GM21423 (cell line): ENCODE results near the gene CDK11B.
A peak's percentile ranks its signal among the peaks of the same experiment; 100 is the strongest.
"Not testable (repeated sequence)": the region's sequence is repeated elsewhere in the genome, so short reads cannot be mapped to it uniquely, and the experiment has no call there.

Experiments
- ATAC-seq: cut with Tn5 transposase; IDR thresholded peaks from one replicate; pipeline ENCODE4 v1.9.1; 2021; ENCODE audit warnings: mild to moderate bottlenecking, moderate library complexity; ENCODE audit not compliant: unreplicated experiment

The CDK11B gene

GRCh38 chr1:1658583-1659549 is at the start of gene CDK11B:
Gene CDK11B, minus strand, starts transcription at chr1:1659004. Its CDS starts 1,519 bp downstream, at chr1:1657485.
- peak; percentile 78 for ATAC-seq

GRCh38 chr1:1707897-1708296 is 49.1 kb upstream of the CDK11B start:
- not testable (repeated sequence) for ATAC-seq

DNA sequence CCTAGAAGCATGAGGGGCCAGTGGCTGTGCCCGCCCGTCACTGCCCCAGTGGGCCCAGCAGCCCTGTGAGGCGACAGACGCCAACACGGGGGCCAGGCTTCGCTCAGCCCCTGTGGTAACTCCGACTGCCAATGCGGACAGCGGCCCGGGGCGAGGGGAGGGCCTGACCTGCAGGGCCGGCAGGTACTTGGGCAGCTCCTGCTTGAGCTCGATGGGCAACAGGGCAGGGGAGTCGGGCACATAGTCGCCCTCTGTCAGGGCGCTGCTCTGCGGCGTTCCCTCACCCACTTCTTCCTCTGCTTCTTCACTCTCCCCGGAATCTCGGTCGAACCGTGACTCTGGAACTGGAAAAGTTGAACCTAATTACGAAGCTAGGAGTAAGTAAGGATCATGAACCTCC is 48.4 kb upstream of the CDK11B start:
- ATAC-seq = not testable (repeated sequence)

DNA sequence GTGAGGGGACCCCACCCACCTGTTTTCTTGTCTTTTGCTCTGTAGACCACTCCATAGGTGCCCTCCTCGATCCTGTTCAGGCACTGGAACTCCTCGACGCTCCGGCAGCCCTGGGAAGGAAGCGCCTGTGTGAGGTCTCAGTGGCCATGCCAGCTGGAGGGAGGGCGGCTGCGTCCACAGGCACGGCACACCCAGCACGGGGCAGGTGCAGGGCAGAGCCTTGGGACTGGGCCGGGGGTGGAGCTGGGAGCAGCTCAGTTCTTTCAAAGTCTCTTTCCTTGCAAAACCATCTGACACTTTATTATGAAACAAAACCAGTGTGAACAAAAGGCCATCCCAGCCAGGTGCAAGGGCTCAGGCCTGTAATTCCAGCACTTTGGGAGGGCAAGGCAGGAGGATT is 46.8 kb upstream of the CDK11B start:
- ATAC-seq = not testable (repeated sequence)

DNA sequence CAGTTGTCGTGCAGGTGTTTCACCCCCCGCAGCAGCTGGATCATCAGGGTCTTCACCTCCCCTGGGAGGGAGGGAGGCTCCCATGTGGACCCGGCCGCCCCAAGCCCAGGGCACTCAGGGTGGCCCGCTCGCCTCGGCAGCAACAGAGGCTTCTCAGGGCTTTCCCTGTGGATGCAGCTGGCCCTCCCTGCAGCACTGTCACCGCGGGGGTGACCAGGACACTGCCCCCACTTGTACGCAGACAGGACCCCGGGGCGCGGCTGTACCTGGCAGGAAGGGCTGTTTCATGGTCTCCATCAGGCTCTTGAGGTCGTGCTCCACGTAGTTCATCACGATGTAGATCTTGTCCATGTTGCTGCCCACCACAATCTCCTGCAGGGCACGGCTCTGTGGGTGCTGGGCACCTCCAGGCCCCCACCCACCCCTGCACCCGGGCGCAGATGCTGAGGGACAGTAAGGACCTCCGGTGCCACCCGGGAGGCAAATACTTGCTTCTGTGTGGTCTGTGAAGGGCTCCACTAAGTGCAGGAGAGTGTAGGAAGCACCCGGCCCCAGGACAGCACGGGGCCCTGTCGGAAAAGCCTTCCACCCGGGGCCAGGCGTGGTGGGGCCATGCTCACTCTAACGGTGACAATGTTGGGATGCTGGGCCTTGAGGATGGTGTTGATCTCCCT is 45.6 kb upstream of the CDK11B start:
- ATAC-seq = not testable (repeated sequence)

DNA sequence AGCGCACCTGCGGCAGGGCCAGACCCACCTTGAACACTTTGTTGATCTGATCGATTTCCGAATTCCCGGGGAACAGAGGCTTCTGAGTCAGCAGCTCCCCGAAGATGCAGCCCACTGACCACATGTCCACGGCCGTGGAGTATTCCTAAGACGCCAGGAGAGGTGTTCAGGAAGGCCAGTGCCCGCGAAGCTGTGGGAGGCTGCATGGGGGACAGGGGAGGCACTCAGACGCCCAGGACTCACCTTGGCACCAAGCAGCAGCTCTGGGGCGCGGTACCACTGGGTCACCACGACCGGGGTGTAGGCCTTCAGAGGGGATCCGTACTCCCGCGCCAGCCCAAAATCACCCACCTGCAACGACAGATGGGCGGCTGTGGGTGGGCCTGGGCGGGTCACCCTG is 45.0 kb upstream of the CDK11B start:
- ATAC-seq = no peak

- not testable (repeated sequence) for ATAC-seq
These were observed 43.7 kb upstream of the CDK11B start for GRCh38 chr1:1702506-1702905.

- ATAC-seq = not testable (repeated sequence)
These were observed 41.8 kb upstream of the CDK11B start for GRCh38 chr1:1700557-1700956.

GRCh38 chr1:1700067-1700466 is 41.3 kb upstream of the CDK11B start:
- ATAC-seq = not testable (repeated sequence)

DNA sequence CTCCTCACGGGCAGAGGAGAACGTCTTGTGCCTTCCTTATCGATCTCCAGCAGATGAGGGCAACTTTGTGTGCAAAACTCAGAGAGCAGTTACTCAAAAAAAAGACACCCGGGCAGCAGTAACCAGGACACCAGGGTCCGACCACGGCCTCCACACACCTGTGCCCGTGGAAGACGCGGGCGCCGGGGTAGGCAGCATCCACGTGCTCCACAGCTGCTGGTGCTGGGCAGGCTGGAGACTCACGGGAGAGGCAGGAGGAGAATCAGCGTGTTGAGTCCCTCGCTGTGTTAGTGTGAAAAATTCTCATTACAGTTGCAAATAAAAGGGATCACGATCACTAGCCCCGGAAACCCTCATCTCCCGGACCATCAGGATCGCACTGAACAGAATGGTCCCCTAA is 40.3 kb upstream of the CDK11B start:
- not testable (repeated sequence) for ATAC-seq

- ATAC-seq = not testable (repeated sequence)
These were observed 38.8 kb upstream of the CDK11B start for GRCh38 chr1:1697358-1698183.

DNA sequence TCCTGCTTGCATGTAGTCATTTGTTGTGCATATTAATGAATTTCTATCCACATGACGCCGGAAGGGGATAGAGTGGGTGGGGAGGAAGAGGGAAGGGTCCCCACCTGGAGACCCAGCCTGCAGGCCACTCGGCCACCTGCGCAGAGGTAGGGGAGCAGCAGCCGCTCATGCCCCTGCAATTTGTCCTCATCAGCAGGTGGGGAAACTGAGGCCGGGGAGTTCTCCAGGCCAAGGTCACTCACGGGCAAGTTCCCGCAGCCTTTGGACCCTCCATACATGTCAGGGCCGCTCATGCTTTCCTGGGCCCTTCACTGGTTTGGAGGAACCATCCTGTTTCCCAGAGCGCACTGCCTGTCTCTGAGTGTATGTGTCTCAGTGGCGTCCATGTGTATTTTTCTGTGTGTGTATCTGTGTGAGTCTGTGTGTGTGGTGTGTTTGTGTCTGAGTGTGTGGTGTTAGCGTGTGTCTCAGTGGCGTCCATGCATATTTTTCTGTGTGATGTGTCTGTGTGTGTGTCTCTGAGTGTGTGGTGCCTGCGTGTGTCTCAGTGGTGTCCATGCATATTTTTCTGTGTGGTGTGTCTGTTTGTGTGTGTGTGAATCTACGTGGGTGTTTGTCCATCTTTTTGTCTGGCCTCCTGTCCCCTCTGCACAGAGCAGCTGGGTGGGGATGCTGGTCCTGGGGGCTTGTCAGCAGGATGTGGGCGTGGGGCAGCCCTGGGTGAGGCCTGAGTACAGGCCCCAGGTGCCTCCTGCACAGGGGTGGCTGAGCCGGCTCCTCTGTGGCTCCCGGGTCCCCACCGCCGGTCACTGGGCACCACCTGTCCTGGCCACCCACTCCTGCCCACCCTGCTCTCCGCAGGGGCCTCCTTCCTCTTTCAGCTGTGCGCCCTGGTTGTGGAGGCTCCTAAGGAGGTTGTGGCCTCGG is 37.9 kb upstream of the CDK11B start:
- not testable (repeated sequence) for ATAC-seq

GRCh38 chr1:1692714-1693647 is 34.2 kb upstream of the CDK11B start, which contains the start of gene SLC35E2B:
Gene SLC35E2B, minus strand, starts transcription at chr1:1692795. Its CDS starts 16,096 bp downstream, at chr1:1676699.
- peak; percentile 77 for ATAC-seq

- ATAC-seq = peak; percentile 32
These were observed 33.5 kb upstream of the CDK11B start for GRCh38 chr1:1692324-1692713.

DNA sequence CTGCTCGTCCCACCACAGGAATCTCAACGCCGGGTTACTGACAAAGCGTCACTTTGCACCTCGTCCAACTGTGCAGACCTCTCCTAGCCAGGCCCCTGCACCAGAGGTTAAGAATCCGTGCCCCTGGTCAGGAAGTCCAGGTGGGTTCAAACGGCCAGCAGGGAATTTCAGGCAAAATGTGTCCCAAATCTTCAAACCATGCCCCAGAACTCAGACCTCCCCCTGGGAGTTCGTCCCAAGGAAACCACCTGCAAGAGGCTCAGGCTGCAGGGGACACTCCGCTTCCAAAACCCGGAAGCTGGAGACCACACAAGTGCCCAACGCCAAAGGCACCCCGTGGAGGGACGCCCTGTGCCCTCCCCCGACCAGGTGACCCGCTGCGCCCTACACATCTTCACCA is 32.6 kb upstream of the CDK11B start:
- not testable (repeated sequence) for ATAC-seq

DNA sequence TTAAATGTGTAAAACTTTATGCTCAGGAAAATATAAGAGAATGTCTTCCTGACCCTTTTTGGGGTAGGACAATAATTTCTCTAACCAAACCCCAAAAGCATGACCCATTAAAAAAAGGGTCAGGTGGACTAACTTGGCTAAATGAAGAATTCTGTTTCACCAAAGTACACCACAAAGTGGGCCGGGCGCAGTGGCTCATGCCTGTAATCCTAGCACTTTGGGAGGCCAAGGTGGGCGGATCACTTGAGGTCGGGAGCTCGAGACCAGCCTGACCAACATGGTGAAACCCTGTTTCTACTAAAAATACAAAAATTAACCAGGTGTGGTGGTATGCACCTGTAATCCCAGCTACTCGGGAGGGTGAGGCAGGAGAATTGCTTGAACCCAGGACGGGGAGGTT is 30.7 kb upstream of the CDK11B start:
- not testable (repeated sequence) for ATAC-seq

GRCh38 chr1:1687846-1688245 is 29.0 kb upstream of the CDK11B start:
- ATAC-seq = no peak

DNA sequence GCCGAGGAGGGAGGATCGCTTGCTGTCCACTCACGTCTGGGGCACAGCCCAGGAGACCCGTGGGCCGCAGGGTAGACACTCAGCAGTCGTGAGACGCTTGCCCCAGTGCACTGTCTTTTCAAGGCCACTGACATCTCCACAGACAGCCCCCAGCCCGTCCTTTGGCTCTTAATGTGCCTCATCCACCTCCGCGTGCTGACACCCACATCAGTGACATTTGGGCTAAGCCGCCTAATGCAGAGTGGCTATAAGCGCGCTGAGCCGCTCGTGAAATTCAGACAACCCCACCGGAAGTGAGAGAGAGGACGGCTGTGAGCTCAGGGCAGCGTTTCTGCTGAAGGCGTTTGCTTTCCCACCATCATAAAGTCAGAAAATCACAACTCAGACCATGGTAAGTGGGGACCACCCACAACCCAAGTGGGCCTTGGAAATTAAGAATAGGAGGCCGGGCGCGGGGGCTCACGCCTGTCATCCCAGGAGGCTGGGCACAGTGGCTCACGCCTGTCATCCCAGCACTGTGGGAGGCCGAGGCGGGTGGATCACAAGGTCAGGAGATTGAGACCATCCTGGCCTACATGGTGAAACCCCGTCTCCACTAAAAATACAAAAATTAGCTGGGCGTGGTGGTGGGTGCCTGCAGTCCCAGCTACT is 25.4 kb upstream of the CDK11B start:
- no peak for ATAC-seq
